Fibroblast of mammary gland (primary cell): ENCODE results near the gene EMID1.

Source experiments
- DNase-seq: peaks from one replicate; pipeline ENCODE4 v3.0.0-alpha.2; 2010; ENCODE audit warnings: low read depth
- H3K4me3 ChIP-seq: 2 replicates; pipeline ENCODE4 v1.5.1; 2011; ENCODE audit warnings: low read depth, mild to moderate bottlenecking, low read length, moderate library complexity; ENCODE audit not compliant: control insufficient read depth
- TF ChIP-seq, protein P1 (sequence below): conservative IDR thresholded peaks from 2 replicates; pipeline ENCODE4 v1.5.1; 2011; ENCODE audit warnings: low read depth, low read length, inconsistent platforms; ENCODE audit not compliant: control insufficient read depth, insufficient read depth

EMID1 gene

DNA sequence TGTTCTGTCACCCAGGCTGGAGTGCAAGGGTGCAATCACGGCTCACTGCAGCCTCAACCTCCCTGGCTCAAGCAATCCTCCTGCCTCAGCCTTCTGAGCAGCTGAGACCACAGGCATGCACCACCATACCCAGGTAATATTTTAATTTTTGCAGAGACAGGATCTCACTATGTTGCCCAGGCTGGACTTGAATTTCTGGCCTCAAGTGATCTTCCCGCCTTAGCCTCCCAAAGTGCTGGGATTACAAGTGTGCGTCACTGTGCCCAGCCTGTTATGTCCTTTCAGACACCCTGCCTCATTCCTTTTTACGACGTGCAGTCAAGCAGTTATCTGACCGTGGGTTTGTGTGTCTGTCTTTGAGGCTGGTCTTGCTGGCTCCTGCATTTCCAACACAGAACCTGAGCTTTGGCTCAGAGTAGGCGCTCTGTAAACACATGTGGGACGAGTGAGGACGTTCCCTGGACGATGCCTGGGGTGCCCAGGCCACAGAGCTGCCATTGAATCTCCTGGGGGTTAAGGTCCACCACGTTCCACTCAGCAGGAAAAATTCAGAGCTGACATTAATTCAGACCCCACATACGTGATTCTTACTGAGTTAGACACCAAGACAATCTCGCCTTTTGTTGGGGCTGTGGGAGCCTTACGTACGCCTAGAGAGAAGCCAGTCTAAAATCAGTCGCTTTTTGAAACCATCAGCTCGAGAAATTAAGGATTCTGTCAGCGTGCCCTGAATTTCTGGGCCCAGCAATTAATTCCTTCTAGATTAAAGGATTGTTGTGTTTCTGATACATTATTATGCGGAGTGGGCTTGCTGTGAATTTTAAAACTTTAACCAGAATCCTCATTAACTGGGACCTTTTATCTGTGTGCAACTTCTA, 21.5 kb upstream of the EMID1 start:
- TF ChIP-seq, protein P1, sequence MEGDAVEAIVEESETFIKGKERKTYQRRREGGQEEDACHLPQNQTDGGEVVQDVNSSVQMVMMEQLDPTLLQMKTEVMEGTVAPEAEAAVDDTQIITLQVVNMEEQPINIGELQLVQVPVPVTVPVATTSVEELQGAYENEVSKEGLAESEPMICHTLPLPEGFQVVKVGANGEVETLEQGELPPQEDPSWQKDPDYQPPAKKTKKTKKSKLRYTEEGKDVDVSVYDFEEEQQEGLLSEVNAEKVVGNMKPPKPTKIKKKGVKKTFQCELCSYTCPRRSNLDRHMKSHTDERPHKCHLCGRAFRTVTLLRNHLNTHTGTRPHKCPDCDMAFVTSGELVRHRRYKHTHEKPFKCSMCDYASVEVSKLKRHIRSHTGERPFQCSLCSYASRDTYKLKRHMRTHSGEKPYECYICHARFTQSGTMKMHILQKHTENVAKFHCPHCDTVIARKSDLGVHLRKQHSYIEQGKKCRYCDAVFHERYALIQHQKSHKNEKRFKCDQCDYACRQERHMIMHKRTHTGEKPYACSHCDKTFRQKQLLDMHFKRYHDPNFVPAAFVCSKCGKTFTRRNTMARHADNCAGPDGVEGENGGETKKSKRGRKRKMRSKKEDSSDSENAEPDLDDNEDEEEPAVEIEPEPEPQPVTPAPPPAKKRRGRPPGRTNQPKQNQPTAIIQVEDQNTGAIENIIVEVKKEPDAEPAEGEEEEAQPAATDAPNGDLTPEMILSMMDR: no peak
- no peak for DNase-seq
- no peak overlapping the region for H3K4me3 ChIP-seq

DNA sequence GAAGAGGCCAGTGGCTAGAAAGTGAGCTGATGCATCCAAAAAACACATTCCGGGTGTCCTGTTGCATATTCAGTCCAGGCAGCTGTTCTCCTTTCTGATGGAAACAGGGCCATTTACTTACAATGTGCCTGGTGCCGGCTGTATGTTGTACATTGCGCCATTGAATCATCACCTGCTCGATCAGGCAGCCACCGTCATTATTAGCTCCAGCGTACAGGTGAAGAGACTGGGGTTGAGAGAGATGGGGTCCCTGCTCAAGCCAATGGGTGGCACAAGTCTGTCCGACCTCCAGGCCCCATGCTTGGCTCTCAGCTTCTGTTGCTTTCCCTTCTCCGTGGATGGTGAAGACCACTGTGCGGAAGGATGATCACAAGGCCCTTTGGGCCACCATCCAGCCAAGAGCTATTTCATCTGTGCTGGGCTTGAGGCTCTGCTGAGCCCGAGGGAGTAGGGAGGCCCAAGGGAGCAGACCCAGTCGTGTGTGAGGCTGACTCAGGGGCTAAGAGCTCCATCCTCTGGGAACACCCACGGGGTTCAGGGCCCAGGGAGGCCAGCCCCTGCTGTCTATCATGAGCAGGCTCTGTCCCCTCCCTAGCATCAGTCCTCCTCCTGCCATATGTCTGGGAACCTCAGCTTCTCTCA, 20.7 kb upstream of the EMID1 start:
- DNase-seq: no peak
- no peak overlapping the region for H3K4me3 ChIP-seq
- TF ChIP-seq, protein P1: no peak

DNA sequence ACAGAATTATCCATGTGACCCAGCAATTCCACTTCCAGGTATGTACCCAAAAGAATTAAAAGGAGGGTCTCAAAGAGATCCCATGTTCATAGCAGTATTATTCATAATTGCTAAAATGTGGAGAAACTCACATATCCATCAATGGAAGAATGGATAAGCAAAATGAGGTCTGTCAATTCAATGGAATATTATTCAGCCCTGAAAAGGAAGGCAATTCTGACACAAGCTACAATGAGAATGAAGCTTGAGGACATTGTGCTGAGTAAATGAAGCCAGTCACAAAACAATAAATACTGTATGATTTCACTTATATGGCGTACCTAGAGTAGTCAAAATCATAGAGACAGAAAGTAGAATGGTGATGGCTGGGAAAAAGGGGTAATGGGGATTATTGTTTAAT, 19.4 kb upstream of the EMID1 start:
- no peak overlapping the region for H3K4me3 ChIP-seq
- TF ChIP-seq, protein P1: no peak
- no peak for DNase-seq

DNA sequence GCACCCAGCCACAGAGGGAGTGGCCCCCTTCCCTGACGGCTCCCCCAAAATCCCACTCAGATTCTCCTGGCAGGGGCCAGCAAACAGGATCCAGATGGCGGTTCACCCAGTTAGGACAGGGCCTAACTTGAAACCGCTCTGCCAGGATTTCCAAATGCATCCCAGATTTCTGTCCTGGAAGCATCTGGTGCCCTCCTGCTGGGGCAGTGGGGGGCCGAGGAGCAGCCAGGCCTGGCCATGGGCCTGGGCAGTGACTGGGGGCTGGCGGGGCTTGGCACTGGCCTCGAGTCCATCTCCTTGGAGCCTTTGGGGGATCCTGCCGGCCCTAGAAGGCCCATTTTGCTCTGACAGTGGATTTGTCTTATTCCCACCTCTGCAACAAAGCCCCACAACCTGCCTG, 17.9 kb upstream of the EMID1 start:
- TF ChIP-seq, protein P1: no peak
- H3K4me3 ChIP-seq: no peak overlapping the region
- no peak for DNase-seq

DNA sequence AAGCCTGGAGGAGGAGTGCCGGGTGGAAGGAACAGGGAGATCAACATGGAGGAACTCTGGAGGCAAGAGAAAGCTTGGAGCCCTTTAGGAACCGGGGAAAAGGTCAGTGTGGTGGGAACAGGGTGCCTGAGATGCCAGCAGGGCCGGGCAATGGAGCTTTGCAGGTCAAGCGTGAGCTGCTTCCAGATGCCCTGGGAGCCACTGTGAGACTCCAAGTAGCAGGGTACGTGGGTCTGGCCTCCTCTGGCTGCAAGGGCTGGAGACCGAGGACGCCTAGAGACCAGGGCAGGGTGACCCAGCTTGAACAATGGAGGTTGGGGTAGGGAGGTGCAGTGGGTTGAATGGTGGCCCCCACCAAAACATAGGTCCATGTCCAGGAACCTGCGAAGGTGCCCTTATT, 15.6 kb upstream of the EMID1 start:
- H3K4me3 ChIP-seq: no peak overlapping the region
- DNase-seq: no peak
- TF ChIP-seq, protein P1: no peak

DNA sequence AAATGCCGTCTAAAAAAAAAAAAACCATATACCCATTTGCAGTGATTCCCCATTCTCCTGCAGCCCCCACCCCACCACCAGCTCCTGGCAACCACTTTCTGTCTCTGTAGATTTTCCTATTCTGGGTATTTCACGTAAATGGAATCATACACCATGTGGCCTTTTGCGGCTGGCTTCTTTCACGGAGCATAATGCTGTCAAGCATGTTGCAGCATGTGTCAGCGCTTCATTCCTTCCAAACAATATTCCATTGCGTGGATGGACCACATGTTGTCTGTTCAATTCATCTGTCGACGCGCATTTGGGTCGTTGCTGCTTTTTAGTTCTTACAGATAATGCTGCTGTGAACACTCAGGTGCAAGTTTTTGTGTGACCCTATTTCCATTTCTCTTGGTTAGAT, 14.8 kb upstream of the EMID1 start:
- TF ChIP-seq, protein P1: no peak
- no peak for DNase-seq
- H3K4me3 ChIP-seq: no peak overlapping the region
